ENCODE data around the gene DNMT1.

- TF ChIP-seq CTCF (IDR thresholded peaks at IDR 0.05): no peak
- no peak for TF ChIP-seq POLR2A (IDR thresholded peaks at IDR 0.05)
These were observed 12.3 kb upstream of the DNMT1 start for GRCh38 chr19:10207026-10207425.
